Stimulated activated CD8-positive, alpha-beta memory T cell treated with anti-CD3 and anti-CD28 coated beads, Interleukin-4, amount 100 ng/mL, for 4 hours (primary cell): ENCODE data around the gene MVB12B.
A peak's percentile ranks its signal among the peaks of the same experiment; 100 is the strongest.

Experiments
- DNase-seq, 2 donors: peaks; one replicate each; pipeline ENCODE4 v3.0.0-alpha.2; 2020; ENCODE audit warnings: low read depth in 2 of 2, low spot score in 1 of 2

The MVB12B gene

DNA sequence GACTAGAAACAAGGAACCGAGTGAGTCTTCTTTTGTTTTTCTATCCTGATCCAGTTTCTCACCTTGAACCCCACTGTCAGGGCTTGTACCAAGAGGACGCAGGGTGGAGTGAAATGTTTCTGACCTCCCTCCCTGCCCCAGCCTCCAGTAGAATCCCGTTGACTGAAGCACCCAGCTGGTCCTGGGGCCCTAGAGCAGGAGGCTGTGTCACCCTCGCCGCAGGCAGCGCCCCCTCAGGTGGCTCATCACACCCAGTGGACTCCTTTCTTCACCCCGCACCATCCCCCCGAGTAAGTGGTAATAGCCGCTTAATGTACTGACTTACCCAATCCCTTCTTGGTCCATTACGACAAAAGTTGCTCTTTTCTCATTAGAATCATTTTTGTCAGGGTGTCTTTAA, 53.8 kb downstream of the MVB12B start:
- DNase-seq, result no peak

DNA sequence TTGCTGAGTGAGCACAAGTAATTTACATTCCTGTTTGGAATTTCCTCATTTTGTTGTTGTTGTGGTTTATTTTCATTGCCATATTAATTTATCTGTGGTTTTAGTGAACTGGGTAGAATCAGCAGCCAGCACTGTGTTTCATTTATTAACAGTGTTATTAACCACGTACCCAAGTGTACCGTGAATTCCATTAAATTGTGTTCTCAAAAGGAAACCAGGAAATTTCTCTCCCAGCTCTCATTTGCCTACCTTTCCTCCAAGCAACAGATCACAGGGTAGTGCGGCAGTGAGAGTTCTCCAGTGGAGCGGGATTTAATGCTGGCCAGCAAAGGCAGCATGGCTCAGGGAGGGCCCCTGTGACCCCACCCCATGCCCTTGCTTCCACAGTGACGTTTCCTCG, 54.6 kb downstream of the MVB12B start:
- DNase-seq, result no peak

DNA sequence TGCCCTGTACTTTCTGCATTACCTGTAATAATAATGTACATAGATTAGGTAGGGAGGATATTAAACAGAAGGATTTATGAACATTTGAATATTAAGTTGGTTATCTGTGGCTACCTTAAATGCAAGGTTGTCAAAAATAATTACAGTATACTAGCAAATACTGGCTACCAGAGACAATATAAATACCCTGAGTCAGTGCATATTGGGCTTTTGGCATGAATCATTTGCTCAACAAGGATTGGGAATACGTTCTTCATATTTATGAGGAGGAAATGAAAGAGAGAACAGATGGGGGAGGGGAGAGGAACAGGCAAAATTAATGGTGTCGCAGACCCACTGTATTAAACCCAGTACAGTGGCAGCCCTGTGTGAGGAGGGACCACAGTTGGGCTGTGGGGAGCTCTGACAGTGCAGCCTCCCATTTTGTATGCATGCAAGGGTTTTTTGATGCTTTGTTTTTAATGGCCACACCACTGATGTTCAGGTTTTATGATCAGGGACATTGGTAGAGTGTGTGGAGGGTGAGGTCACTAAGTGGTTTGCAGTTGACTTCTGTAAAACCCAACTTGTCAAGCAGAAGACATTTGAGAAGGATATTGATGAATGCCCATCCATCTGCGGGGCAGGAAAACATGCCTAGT, 56.9 kb downstream of the MVB12B start:
- DNase-seq, result no peak

DNA sequence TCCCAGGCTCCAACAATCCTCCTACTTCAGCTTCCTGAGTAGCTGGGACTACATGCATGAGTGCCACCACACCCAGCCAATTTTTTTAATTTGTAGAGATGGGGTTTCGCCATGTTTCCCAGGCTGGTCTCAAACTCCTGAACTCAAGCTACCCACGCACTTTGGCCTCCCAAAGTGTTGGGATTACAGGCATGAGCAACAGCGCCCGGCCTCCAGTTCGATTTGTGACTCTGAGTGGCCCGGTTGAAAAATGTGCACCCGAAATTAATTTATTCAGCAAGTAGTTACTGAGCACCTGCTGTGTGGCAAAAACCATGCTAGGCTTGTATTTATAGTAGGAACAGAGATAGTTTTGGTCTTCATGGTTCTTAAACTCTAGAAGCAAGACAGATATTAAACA, 58.3 kb downstream of the MVB12B start:
- no peak for DNase-seq

DNA sequence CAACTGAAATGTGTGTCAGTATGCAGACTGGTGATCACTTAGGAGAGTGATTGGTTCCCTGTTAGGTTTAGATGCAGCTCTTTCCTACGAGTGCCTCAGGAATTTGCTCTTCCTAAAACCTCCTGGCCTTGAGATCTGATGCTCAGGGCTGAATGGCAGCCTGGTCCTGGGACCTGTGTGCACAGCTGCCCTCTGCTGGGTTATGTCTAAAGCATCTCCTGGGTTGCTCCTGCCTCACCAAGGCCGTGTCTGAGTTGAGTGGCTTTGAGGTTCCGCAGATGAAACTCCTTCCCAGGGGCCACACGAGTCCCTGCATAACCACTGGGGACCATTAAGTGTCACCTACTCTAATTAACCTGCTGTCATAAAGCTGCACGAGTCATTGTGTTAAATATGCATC, 59.5 kb downstream of the MVB12B start:
- DNase-seq, result no peak

DNA sequence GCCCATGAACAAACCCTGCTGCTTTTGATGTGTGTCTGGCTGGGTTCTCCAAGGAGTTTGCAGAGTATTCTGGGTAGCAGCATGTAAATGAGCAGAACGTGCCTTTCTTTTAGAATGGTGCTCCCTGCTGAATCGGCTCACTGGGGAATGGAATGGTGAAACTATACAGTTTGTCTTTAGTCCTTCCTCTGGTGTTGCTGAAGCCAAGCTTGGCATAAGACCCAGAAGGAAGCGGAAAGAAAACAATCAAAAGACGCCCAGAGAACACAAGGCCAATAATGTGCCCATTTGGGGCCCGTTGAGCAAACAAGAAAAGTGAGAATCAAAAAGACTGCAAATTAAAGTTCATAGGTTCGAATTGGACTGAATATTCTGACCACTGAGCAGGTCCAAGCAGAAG, 60.1 kb downstream of the MVB12B start:
- DNase-seq, result no peak

DNA sequence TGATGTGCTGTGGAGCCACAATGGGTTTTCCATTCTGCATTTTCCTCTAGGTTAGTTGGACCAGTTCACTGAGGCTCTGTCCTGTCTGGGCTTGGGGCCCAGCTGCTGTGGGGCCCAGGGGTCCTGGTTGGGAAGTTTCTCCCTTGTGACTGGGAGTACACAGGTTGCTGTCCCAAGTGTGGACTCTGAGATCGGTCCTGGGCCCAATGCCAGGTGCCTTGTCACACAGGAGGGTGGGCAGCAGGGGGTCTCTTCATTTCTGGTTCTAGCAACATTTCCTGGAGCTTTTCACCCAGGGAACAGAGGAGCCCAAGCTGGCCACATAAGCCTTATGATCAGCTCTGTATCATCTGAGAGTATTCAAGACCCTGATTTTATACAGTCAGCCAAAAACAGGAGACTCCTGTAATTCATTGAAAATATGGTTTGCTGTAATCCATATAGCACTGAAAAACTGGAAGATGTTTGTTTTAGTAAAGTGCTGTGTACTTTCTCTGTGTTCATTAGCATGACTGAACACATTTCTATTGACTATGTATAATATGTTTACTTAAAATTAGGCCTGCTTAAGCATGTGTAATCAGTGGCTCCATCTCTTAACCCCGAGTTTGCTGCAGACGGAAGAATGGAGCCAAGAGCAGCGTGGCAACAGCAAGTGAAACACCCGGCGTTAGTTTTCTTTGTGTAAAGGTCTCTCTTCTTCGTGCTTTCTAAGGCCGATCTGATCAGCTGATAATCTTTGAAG, 62.5 kb downstream of the MVB12B start:
- no peak for DNase-seq

DNA sequence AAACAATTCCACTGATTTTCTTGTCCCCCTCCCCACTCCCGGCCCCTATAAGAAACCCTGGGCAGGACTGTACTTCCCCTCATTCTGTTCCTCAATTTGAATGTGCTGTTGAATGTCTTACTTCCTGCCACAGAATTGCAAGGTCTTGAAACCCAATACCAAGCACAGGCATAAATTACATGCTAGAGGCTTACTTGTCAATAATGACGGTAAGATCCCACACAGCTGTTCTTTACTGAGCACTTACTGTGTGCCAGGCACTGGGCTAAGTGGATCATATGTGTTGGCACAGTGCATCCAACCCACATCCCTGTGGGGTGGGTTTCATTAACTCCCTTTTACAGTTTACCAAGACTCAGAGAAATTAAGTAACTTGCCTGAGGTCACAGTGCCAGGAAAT, 63.4 kb downstream of the MVB12B start:
- DNase-seq, result no peak

DNA sequence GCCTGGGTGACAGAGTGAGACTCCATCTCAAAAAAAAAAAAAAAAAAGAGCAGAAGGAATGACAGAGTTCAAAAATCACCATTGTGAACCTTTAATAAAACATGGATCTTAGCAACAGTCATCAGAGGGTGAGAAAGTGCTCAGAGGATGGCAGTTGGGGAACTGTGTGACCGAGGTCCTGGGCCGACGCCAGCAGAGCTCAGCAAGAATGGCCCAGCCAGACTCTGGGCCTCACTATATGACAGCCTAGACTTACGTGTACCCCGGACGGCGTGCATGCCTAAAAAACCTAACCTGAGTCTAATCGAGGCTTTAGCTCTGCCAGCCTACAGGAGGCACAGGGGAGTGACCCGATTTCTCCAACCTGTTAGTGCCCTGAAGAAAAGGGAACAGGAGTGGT, 64.3 kb downstream of the MVB12B start:
- DNase-seq, result no peak

DNA sequence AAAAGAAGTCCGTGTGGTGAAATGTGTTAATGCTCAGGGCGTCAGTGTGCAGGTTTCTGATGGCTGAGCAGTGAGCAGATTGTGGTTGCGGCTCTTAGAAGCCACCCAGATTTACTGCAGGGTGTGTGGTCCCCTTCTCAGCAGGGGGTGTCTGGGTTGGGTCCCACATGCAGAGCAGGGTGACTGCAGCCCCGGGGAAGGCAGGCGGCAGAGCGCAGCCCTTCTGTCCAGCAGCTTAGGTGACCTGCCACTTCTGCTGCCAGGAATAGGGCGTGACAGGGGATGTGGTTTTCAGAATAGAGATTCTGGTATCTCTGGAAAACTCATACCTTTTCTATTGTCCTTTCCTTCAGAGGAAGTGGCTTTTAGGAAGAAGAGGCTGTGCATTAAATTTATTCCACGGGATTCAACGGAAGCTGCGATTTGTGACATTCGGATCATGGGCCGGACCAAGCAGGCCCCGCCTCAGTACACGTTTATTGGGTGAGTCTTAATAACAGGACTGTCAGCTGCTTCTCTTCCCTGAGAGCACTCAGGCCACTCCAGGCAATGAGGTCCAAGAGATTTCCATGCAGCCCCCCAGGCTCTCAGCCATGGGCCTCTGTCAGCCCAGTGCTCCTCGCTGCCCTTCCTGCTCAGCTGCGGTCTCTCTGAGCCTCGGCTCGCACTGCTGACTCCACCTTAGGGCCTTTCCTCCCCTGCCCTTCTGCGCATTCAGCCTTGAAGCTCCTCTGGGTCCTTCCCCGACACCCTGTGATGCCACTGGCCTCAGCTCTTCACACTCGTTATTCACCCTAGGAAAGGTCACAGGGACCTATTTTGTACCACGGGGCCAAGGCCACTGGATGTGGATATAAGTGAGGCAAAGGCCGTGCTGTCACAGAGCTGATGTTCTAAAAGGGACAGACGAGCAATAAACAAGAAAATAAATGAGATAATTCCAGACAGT, 65.4 kb downstream of the MVB12B start:
- DNase-seq, result no peak

DNA sequence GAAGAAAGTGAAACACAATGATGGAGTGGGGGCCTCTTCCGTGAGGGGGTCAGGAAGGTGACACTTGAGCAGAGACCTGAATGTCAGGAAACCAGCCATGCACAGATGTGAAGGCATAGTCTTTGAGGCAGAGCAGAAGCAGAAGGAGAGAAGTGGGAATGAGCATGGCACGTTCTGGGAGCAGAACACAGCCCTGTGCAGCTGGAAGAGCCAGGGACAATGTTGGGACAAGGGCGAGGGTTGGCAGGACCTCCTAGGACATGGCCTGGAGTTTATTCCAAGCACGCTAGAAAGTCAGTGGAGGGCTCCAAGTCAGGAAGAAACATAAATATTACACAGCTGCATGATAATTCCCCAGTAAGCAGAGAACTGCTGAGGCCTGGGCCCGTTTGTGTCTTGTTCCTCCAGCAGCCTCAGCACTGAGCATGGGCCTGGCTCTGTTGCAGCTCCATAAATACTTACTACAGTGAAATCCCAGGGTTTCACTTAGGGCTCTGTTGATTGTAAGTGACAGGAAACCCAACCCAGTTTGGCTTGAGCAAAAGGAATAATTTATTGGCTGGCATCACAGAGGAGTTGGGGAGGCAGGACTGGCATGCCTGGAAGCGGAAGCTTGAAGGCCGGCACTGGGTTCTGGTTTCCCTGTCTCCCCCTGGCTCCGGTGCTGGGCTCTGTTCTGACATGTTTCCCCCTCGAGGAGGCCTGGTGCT, 66.2 kb downstream of the MVB12B start:
- DNase-seq, result no peak

DNA sequence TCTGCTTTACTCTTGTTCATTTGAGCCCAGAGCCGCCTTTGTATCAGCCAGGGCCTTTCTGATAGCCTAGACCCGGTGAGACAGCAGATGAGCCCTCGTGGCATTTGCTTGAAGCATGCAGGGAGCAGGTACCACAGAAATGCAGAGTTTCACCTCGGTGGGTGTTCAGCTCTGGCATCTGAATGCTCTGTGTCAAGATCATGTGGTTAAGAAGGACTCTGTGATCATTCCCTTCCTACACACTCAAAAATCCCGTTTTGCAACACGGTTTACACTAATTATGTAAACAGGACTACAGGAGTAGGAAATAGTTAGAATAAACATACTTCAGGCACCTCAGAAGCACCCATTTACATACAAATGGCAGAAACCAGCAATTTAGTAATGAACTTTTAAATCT, 67.2 kb downstream of the MVB12B start:
- no peak for DNase-seq

DNA sequence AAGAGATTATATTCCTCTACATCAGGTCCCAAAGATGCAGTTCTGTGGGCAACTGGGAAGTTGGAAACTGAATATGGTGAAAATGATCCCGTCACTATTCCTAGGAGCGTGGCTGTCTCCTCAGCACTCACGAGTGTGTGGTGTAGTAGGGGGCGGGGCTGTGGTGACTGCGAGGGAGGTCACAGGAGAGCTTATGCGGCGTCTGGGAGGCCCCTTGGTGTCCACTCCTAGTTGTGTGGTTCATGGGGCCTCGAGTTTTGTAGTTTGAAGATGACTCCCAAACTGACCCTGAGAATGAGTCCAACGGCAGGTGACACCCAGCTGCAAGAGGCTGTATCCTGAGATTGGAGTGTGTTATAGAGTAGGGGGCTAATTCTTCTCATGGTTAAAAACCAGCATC, 68.2 kb downstream of the MVB12B start:
- no peak for DNase-seq

DNA sequence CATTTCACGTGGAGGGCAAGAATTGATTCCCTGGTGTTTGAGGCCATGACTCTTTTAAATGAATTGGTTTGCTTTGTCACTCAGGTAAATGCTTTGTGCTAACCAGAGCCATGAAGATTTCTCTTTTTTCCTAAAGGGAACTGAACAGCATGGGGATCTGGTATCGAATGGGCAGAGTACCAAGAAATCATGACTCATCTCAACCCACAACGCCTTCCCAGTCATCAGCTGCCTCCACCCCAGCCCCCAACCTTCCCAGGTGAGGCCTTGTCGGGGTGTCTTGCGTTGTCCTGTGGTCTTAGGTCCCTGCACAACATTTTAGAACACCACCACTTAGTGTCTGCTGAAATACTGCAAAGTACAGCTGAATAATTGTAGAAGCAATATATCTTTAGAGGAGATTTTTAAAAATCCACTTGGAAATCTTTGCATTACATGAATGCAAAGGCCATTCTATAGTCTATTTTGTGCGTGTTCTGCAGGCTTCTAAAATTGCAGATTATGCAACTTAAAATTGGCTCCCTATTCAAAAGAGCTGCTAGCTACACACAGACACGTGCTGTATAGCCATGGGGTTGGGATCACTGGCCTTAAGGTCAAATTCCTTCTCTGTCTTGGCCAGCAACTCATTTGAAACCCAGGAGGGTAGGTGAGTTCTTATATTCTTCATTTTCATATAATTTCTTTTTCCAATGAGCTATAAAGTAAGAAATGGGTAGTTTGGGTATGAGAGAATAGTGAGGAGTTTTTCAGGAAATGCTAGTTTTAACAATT, 69.0 kb downstream of the MVB12B start:
- DNase-seq, result no peak

DNA sequence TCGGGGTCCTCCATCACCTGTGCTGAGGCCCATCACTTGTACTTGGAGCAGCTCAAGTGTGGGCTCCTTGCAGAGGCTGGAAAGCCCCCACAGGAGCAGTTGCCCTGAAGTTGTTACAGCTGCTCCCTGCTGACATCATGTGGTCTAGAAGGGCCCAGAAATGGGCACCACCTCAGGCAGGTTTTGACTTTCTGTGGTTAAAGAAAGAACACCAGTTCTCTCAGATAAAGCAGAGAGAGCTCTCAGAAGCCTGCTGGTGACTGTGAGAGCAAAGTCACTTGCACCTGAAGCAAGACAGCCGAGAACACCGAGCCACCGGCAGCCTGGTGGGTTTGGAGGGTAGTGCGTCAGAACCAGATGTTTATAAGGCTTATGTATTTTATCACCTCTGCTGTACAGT, 70.4 kb downstream of the MVB12B start:
- DNase-seq, result peak; percentile 11 to 39

DNA sequence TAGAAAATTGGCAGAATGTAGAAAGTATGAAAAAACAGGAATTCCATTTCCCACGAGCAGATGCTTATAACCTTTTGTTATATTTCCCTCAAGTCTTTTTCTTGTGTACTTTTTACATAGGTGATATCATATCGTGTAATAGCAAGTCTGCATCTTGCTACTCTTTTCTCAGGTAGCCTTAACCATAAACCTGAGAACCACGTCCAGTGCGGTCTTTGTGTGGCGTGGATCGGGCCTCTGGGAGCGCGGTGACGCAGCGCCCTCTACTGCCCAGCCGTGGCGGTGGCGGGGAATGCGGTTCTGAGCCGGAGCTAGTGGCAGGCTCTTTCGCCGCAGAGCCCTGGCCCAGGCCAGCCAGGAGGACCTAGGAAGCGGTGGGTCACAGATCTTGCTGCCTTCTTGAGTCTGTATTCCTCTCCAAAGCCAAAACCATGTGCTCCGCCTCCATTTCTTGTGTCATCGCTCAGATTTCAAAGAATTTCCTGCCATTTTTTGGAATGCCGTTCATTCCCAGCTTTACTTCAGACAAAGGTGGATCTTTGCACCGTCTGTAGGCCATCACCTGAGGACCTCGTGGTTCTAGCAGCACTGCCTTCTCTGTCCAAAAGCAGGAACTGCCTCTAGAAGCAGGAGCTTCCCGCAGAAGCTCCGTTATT, 71.9 kb downstream of the MVB12B start:
- peak; percentile 43 to 50 for DNase-seq

DNA sequence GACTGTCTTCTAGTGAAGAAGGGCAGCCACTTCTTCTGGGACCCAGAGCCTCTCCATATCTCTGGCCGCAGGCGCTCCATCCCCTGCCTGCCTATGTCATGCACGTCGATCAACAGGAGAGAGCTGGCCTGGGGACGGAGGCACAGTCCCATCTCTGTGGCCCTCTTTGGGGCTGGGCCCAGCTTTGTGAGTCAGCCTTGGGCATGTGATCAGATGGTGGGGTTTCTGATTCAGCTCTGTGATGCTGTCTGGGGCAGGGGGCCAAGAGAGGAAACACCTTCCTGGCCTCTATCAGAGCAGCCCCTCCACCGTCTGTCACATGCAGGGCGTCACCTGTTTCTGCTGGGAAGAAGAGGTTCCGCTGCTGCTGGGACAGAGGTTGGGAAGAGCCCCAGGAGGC, 72.6 kb downstream of the MVB12B start:
- no peak for DNase-seq

DNA sequence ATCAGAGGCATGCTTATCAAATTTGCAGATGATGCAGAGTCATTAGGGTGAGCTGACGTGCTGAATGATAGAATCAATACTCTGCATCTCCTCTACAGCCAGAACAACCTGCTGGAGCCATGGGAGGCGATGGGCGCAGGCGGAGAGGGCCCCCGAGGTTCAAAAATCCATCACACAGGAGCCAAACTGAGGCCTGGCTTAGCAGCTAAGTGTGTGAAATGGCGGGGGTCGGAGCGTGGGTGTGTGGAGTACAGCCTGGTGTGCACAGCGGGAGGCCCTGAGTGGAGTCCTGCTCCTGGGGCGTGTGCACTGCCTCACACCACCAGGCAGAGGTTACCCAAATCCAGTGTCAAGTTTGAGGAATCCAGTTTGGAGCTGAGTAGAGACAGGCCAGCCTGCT, 73.2 kb downstream of the MVB12B start:
- no peak for DNase-seq

DNA sequence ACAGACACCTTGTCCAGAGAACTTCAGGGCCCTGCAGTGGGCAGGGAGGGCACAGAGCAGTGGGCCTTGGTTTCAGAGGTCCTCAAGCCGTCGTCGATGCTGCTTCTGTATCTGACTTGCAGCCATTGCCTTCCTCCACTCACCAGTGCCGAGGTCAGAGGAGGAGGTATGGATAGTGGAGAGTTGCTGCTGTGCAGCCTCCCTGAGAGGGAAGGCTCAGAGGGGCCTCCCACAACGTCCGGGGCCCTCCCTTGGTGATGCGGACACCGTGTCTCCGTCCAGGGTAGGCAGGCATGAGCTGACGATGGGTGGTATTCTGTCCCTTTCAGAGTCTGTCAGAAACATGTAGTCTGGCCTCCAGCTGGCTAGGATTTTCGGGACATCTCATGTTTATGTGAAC, 73.9 kb downstream of the MVB12B start:
- DNase-seq, result no peak

DNA sequence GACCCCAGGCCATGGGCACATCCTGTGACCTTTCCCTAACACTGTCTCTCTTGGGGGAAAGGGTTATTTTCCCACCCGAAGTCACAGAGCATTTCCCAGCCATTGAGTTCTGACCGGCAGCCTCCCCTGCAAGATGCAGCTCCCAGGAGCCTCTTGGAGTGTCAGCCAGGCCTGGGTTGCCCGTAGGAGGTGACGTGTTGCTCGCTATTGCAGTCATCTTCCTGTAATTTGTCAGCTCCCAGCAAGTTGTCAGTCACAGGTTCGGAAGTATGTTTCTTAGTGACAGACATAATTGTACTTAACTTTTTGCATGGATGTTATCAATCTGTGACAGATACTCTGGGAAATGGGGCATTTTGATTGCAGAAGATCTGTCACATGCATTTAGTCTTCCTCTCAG, 74.5 kb downstream of the MVB12B start:
- no peak for DNase-seq
